K562 (cell line): ENCODE results near the gene ATP8B4. TPM values are rescaled to one million over a fixed set of nuclear protein-coding genes. Genes with fewer than 3 reads are reported as not detected.
A peak's percentile ranks its signal among the peaks of the same experiment; 100 is the strongest.

Experiments used
- CEBPG ChIP-seq, 3 experiments: fragments of 200-800 bp in 1 of 3; sonication (Bioruptor generic) in 1 of 3; sonication (generic) in 1 of 3; formaldehyde crosslinking in 1 of 3; IDR thresholded peaks in 2 of 3; conservative IDR thresholded peaks in 1 of 3; 2 replicates each; pipeline versions ENCODE4 v1.6.1 to v1.8.0; 2016 to 2022; ENCODE audit warnings: missing compliant biosample characterization in 2 of 3, missing genetic modification characterization in 2 of 3, mild to moderate bottlenecking in 1 of 3, missing genetic modification reagents in 1 of 3
- CHAMP1 ChIP-seq: fragments of 450-650 bp; IDR thresholded peaks from 2 replicates; pipeline ENCODE4 v1.6.1; 2016; ENCODE audit warnings: mild to moderate bottlenecking
- RBM25 ChIP-seq: fragments of 200-400 bp; formaldehyde crosslinking; IDR thresholded peaks from 2 replicates; pipeline ENCODE4 v1.6.1; 2018; ENCODE audit warnings: low read length, low read depth, moderate library complexity; ENCODE audit not compliant: severe bottlenecking
- RHOXF2B ChIP-seq: fragments of 250-450 bp; sonication (Bioruptor Pico); conservative IDR thresholded peaks from 2 replicates; pipeline ENCODE4 v1.5.1; 2021
- SRSF9 ChIP-seq: fragments of 200-400 bp; formaldehyde crosslinking; IDR thresholded peaks from 2 replicates; pipeline ENCODE4 v1.6.1; 2017; ENCODE audit warnings: low read depth, low read length, borderline replicate concordance
- ZNF146 ChIP-seq: IDR thresholded peaks from one replicate; pipeline ENCODE4 v1.6.1; 2018; ENCODE audit warnings: missing compliant biosample characterization; ENCODE audit not compliant: unreplicated experiment
- ZNF324 ChIP-seq: fragments of 250-450 bp; sonication (Bioruptor Pico); IDR thresholded peaks from 2 replicates; pipeline ENCODE4 v1.4.0; 2020; ENCODE audit warnings: mild to moderate bottlenecking
- polyA plus RNA-seq, 8 experiments: library from polyadenylated mRNA; depleted of rRNA in 4 of 8; stranded (reverse) in 5 of 8; unstranded in 3 of 8; fragments of >200 nt; fragmentation: Nextera tagmentation in 2 of 8; fragmentation: Illumina TruSeq in 1 of 8; extraction: Ambion mirVana in 2 of 8; extraction: Trizol in 1 of 8; gene quantifications; 2 replicates each; pipeline versions ENCODE4 v1.2.1 to v1.2.3, GENCODE V29; 2011 to 2014; ENCODE audit warnings: inconsistent platforms in 1 of 8, missing spikeins in 1 of 8
- total RNA-seq, 7 experiments: library from RNA; depleted of rRNA in 6 of 7; stranded (reverse); fragments of >200 nt in 6 of 7; fragmentation: Illumina TruSeq in 2 of 7; extraction: Trizol in 2 of 7; gene quantifications; 2 replicates each; pipeline versions ENCODE4 v1.2.1 to v1.2.3, GENCODE V29; 2011 to 2021; ENCODE audit warnings: low replicate concordance in 1 of 7
- TF ChIP-seq, protein P1 (sequence below): fragments of 250-450 bp; sonication (Bioruptor Pico); IDR thresholded peaks from 2 replicates; pipeline ENCODE4 v1.5.0; 2020; ENCODE audit warnings: mild to moderate bottlenecking, borderline replicate concordance
- TF ChIP-seq, protein P2 (sequence below): fragments of 250-450 bp; sonication (Bioruptor Pico); IDR thresholded peaks from 2 replicates; pipeline ENCODE4 v1.9.0; 2021; ENCODE audit warnings: mild to moderate bottlenecking

Gene ATP8B4
- total and polyA plus RNA-seq, 9 of the 15 experiments (the other 6 are each of a cell fraction or from before 2014, with no cell fraction given): 0.14 to 2.5 (median 0.44) TPM

DNA sequence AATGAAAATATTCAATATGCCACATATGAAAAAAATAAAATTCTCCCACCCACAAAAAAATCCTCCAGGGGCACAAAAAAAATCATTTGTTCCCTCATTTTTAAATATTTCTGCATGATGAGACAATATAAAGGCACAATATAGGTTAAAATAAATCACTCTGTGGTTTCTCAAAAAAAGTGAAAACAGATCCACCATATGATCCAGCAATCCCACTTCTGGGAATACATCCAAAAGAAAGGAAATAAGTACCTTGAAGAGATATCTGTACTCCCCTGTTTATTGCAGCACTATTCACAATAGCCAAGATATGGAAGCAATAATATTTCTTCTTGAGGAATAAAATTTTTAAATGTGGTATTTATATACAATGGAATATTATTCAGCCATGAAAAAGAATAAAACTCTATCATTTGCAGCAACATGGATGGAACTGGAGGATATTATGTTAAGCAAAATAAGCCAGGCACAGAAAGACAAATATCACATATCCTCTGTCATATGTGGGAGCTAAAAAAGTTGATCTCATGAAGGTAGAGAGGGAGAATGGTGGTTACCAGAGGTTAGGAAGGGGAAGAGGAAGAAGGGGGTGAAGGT is 1.5 kb downstream of the ATP8B4 start (continued):
- TF ChIP-seq ZNF324 (no peak), CEBPG (CRISPR knock-in tag; IDR thresholded peaks at IDR 0.05) (no peak), CEBPG (tag; conservative IDR thresholded peaks at IDR 0.05 in 1 of 2, IDR thresholded peaks at IDR 0.05 in 1 of 2) (no peak), RBM25 (peak; percentile 44), SRSF9 (no peak), ZNF146 (CRISPR knock-in tag) (peak; percentile 86), CHAMP1 (no peak), RHOXF2B (CRISPR knock-in tag) (no peak)
- TF ChIP-seq, protein P1, sequence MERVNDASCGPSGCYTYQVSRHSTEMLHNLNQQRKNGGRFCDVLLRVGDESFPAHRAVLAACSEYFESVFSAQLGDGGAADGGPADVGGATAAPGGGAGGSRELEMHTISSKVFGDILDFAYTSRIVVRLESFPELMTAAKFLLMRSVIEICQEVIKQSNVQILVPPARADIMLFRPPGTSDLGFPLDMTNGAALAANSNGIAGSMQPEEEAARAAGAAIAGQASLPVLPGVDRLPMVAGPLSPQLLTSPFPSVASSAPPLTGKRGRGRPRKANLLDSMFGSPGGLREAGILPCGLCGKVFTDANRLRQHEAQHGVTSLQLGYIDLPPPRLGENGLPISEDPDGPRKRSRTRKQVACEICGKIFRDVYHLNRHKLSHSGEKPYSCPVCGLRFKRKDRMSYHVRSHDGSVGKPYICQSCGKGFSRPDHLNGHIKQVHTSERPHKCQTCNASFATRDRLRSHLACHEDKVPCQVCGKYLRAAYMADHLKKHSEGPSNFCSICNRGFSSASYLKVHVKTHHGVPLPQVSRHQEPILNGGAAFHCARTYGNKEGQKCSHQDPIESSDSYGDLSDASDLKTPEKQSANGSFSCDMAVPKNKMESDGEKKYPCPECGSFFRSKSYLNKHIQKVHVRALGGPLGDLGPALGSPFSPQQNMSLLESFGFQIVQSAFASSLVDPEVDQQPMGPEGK: no peak
- TF ChIP-seq, protein P2, sequence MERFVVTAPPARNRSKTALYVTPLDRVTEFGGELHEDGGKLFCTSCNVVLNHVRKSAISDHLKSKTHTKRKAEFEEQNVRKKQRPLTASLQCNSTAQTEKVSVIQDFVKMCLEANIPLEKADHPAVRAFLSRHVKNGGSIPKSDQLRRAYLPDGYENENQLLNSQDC (CRISPR knock-in tag): no peak
